GM08714 (cell line): Measurements from ENCODE around the gene SNCG.

Source experiments
- H3K4me3 ChIP-seq: fragments of 200-500 bp; sonication (Bioruptor generic); 2 replicates; pipeline ENCODE4 v1.5.1; 2014; ENCODE audit warnings: mild to moderate bottlenecking, low read length, inconsistent platforms
- ZNF274 ChIP-seq: IDR thresholded peaks from 2 replicates; pipeline ENCODE4 v1.6.1; 2012; ENCODE audit warnings: mild to moderate bottlenecking, low read depth, low read length

SNCG gene

DNA sequence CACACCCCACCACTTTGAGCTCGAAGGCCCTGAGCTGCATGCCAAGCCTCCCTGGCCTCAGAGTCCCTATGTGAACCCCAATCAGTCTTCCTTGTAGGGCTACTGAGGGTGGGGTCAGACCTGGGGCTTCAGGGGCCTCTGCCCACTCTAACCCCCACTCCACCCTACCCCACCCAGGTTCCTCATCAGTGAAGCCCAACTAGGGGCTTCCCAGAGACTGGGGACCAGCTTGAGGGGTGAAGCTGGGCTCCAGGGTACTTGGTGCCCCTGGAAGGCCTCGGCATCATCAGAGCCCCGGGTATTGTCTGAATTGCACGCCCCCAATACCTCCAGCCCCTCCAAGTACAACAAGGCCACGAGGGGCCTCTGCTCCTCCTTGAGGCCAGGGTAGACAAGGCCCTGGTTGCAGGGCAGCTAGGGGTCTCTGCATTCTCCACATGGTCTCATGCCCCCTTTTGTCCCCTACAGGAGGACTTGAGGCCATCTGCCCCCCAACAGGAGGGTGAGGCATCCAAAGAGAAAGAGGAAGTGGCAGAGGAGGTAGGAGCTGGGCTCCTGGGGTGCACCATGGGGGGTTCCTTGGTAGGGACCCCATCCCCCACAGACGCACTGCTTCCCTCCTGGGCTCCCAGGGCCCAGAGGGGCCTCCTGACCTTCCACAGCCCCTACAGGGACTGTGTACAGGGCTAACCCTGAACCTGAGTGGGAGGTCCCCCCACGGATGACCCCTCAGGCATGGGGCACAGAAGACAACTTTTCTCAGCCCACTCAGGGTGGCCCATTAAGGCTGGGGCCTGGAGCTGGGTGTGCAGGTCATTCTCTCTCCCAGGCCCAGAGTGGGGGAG is 4.0 kb downstream of the SNCG start:
- no peak for TF ChIP-seq ZNF274
- no peak overlapping the region for H3K4me3 ChIP-seq

DNA sequence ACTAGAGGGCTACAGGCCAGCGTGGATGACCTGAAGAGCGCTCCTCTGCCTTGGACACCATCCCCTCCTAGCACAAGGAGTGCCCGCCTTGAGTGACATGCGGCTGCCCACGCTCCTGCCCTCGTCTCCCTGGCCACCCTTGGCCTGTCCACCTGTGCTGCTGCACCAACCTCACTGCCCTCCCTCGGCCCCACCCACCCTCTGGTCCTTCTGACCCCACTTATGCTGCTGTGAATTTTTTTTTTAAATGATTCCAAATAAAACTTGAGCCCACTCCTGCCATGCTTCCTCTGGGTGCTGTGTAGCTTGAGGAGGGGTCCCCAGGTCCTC is 4.5 kb downstream of the SNCG start:
- H3K4me3 ChIP-seq, result no peak overlapping the region
- TF ChIP-seq ZNF274, result no peak

GRCh38 chr10:86963341-86963919 is 5.0 kb downstream of the SNCG start:
- no peak for TF ChIP-seq ZNF274
- H3K4me3 ChIP-seq, result no peak overlapping the region

DNA sequence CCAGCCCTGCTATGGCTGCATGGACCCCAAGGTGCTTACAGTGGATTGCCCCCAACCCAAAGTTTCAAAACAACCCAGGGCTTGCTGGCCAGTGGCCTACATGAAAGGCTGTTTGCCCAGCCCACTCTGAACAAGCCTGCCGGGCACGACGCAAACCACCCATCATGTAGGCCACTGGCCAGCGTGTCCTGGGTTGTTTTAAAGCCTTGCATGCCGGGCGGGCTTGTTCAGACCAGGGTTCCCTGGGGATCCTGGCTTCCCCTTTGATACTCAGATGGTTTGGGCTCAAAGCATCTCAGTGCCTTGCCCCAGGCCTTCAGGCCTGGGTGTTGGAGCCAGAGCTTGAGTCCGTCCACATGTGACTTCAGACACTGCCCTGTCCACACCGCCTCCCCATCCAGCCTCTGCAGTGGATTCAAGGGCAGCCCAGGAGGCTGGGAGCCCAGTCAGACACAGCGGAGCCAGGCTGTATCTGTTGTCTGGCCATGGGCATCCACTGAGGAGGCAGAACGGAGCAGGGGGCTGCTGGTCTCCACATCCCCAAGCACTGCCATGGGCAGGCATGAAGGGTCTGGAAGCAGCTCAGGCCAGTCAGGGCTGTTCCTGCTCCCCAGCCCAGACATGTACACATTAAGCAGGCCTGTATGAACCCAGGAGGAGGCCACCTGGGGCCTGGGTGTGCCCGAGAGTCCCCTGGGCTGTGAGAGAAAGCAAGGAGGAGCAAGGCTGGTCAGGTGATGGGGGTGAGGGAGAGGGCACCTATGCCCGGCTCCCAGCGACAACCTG is 5.9 kb downstream of the SNCG start:
- TF ChIP-seq ZNF274, result no peak
- no peak overlapping the region for H3K4me3 ChIP-seq

DNA sequence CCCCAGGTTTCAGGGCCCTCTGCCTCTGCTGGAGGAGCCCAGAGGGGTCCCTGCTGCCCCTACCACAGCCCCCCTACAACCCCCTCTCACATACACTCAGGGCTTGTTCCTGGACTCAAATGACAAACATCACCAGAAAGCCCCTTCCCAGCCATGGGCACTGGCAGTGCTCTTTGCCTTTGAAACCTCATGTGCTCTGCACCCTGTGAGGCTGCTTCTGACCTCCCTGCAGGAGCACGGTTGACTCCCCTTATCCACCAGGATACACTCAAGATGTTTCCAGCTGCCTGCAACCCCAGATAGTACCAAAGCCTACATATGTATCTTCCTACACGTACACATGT is 6.4 kb downstream of the SNCG start:
- H3K4me3 ChIP-seq, result no peak overlapping the region
- no peak for TF ChIP-seq ZNF274

GRCh38 chr10:86965986-86966654 is 7.7 kb downstream of the SNCG start:
- no peak for TF ChIP-seq ZNF274
- H3K4me3 ChIP-seq, result no peak overlapping the region; the same call in 1 of the 2 replicates

GRCh38 chr10:86967481-86967941 is 9.1 kb downstream of the SNCG start:
- H3K4me3 ChIP-seq, result no peak overlapping the region
- TF ChIP-seq ZNF274, result no peak

GRCh38 chr10:86968271-86968993 is 10.0 kb downstream of the SNCG start, which contains the start of gene ADIRF:
Gene ADIRF, plus strand, starts transcription at chr10:86968482. Its CDS starts 63 bp downstream, at chr10:86968545.
- TF ChIP-seq ZNF274, result no peak
- H3K4me3 ChIP-seq, result no peak within 1 kb of the TSS; the same call in 1 of the 2 replicates

DNA sequence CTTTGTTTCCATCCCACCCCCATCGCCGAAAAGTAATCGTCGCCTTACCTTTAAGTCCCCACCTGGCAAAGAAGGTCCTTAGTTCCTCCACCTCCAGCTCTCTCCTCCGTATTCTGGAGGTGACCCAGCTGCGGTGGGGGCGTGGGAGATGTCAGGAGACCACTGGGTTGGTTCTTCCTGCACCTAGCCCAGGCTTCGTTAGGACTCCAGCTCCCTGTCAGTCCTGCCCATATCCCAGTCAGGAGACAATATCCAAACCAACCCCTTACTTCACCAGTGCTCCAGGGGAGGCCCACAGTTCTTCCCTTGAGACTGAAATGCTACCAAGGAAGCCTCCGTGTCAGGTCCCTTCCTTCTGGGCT is 10.6 kb downstream of the SNCG start:
- TF ChIP-seq ZNF274, result no peak
- H3K4me3 ChIP-seq, result no peak overlapping the region

GRCh38 chr10:86969421-86970041 is 11.1 kb downstream of the SNCG start:
- no peak overlapping the region for H3K4me3 ChIP-seq
- no peak for TF ChIP-seq ZNF274

- TF ChIP-seq ZNF274, result no peak
- peak overlapping the region; percentile 61; the same call in 1 of the 2 replicates for H3K4me3 ChIP-seq
Measured at GRCh38 chr10:86970162-86970981, 12.0 kb downstream of the SNCG start.

DNA sequence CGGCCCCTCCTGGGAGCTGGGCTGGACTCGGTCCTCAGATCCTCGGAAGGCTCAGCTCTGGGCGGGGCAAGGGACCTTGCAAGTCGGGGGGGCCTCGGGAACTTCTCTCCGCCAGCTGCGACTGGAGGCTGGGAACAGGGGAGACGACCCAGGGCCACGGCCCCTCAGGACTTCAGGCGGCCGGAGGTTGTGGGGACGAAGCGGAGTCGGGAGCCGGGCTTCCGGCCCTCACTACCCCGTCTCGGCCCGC is 12.5 kb downstream of the SNCG start:
- peak overlapping the region; percentile 61; the same call in 1 of the 2 replicates for H3K4me3 ChIP-seq
- TF ChIP-seq ZNF274, result no peak
